Bronchial epithelial cell (primary cell): ENCODE results near the gene KIAA1671. TPM values are rescaled to one million over a fixed set of nuclear protein-coding genes. Genes with fewer than 3 reads are reported as not detected.
A peak's percentile ranks its signal among the peaks of the same experiment; 100 is the strongest.

Source experiments
- DNase-seq: peaks from one replicate; pipeline ENCODE4 v3.0.0-alpha.2; 2010; ENCODE audit warnings: low read depth
- FAIRE-seq: peaks from 2 replicates; lab custom pipeline; 2011; peaks lifted over from hg19 to GRCh38; lab: Jason Lieb, UNC
- H3K27me3 ChIP-seq: 2 replicates; pipeline ENCODE4 v1.5.1; 2011; ENCODE audit warnings: low read length; ENCODE audit not compliant: control insufficient read depth, insufficient read depth
- H3K36me3 ChIP-seq: 2 replicates; pipeline ENCODE4 v1.5.1; 2011; ENCODE audit warnings: low read length; ENCODE audit not compliant: control insufficient read depth, insufficient read depth
- H3K4me3 ChIP-seq: 2 replicates; pipeline ENCODE4 v1.5.1; 2011; ENCODE audit warnings: mild to moderate bottlenecking, low read depth, low read length, control low read depth
- total RNA-seq: library from RNA; depleted of rRNA; stranded (reverse); fragments of >200 nt; gene quantifications from 2 replicates; pipeline ENCODE4 v1.2.1, GENCODE V29; 2014
- TF ChIP-seq, protein P1 (sequence below): IDR thresholded peaks from 2 replicates; pipeline ENCODE4 v1.5.1; 2011; ENCODE audit warnings: mild to moderate bottlenecking, moderate library complexity, low read length, control low read depth, inconsistent platforms; ENCODE audit not compliant: insufficient read depth, severe bottlenecking

The KIAA1671 gene
- total RNA-seq, 1 donor from 2014 or later = 14.7 TPM

DNA sequence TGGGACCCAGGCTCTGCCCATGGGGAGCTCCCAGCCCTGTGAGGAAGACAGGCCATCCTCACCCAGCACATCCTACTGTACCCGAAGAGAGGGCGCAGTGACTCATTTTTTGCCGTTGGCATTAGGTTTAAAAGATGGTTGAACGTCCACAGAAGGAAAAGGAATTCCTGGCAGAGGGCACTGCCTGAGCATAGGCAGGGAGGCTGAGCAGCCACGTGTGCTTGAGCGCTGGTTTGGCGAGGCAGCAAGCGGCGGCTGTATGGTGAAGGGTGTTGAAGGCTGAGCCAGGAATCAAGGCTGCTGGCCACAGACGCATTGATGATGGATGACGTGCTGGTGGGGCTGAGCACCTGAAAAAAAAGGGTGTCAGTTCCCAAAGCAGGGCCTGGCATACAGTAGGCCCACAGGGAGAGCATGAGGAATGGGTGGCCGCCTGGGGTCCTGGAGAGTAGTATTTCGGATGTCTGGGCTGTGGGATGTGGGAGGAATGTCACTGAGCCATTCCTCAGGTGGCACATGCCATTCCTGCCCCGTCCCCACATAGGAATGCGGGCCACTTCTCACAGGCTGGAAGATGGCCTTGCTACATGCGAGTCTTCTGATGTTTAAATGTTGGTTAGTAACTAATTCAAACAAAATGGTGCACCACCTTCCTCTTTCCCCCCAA lies 112.5 kb downstream of the KIAA1671 start:
- H3K36me3 ChIP-seq = peaks cover 1% of the 10 kb centered on the region
- no peak overlapping the region for H3K4me3 ChIP-seq
- TF ChIP-seq, protein P1, sequence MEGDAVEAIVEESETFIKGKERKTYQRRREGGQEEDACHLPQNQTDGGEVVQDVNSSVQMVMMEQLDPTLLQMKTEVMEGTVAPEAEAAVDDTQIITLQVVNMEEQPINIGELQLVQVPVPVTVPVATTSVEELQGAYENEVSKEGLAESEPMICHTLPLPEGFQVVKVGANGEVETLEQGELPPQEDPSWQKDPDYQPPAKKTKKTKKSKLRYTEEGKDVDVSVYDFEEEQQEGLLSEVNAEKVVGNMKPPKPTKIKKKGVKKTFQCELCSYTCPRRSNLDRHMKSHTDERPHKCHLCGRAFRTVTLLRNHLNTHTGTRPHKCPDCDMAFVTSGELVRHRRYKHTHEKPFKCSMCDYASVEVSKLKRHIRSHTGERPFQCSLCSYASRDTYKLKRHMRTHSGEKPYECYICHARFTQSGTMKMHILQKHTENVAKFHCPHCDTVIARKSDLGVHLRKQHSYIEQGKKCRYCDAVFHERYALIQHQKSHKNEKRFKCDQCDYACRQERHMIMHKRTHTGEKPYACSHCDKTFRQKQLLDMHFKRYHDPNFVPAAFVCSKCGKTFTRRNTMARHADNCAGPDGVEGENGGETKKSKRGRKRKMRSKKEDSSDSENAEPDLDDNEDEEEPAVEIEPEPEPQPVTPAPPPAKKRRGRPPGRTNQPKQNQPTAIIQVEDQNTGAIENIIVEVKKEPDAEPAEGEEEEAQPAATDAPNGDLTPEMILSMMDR = no peak
- DNase-seq = peak; percentile 46
- H3K27me3 ChIP-seq = no peaks in the 10 kb centered on the region
- peak; percentile 92 for FAIRE-seq

DNA sequence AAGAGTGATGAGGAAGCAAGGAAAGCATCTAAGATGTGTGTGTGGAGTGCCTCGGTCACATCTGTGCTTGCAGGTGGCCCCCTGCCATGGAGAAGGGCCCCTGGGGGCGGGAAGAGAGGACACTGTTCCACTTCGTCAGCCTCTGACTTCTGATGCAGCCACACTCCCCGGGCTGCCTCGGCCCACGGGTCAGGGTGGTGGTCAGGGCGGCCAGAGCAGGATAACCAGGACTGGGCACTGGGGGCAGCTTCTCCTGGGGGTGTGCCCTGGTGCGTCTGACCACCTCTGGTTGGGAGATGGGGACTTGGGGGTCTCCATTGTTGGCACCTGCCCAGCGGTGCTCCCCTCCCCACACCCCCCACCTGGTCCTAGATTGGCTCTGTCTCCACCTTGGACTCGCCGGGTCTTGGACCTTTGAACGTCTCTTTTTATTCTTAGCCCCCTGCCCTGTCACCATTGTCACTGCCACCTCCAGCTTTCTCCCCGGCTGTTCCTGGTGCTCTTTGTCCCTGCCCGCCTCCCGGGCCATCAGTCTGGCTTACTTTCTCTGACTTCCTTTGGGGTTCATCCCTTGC lies 114.4 kb downstream of the KIAA1671 start:
- no peak for FAIRE-seq
- no peaks in the 10 kb centered on the region for H3K27me3 ChIP-seq

DNA sequence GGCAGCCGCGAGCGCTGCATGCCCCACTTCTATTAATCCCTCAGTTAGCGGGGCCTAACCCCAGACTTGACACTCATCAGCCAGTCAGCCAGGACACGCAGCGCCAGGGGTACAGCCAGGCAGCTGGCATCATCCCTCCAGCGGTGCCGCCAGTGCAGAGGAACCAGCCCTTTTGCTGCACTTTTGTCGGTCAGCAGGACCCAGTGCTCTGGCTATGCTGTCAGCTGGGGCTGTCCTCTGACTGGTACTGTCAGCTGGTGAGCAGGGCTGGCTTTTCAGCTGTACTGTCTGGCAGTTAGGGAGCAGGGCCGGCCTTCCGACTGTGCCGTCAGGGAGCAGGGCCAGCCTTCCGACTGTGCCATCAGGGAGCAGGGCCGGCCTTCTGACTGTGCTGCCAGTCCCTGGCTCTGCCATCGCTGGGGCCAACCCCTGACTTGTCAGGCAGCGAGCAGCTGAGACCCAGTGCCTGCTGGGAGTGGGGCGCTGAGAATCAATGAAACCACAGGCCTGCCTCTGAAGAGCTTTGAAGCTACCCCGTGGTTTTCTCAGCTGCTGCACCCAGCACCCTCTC lies 115.4 kb downstream of the KIAA1671 start:
- DNase-seq (no peak), FAIRE-seq (no peak)
- TF ChIP-seq, protein P1 = no peak
- Histone ChIP-seq H3K36me3 (peaks cover 5% of the 10 kb centered on the region), H3K27me3 (no peaks in the 10 kb centered on the region), H3K4me3 (no peak overlapping the region)

More for the DNA sequence above, 114.4 kb downstream of the KIAA1671 start:
- DNase-seq = no peak
- Histone ChIP-seq H3K36me3 (peaks cover 1% of the 10 kb centered on the region), H3K4me3 (no peak overlapping the region)
- TF ChIP-seq, protein P1 = no peak

DNA sequence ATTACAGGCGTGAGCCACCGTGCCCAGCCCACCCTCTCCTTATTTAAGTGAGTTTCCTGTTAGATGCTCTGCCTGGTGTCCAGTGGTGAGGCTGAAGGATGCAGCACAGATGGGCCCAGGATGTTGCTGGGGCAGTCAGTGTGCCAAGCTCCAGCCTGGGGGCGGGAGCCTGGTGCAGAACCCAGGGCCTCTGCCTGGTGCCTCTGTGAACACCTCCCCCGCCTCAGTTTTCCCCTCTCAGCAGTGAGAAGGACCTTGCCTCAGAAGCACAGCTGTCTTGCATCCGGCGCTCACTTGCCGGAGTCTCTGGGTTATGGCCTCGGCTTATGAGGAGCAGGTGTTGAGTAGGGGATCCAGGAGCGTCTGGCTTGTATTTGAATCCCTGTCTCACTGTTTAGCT lies 116.2 kb downstream of the KIAA1671 start:
- TF ChIP-seq, protein P1 = no peak
- DNase-seq (no peak), FAIRE-seq (no peak)
- no peaks in the 10 kb centered on the region for H3K27me3 ChIP-seq
- no peak overlapping the region for H3K4me3 ChIP-seq
- H3K36me3 ChIP-seq = peaks cover 6% of the 10 kb centered on the region

DNA sequence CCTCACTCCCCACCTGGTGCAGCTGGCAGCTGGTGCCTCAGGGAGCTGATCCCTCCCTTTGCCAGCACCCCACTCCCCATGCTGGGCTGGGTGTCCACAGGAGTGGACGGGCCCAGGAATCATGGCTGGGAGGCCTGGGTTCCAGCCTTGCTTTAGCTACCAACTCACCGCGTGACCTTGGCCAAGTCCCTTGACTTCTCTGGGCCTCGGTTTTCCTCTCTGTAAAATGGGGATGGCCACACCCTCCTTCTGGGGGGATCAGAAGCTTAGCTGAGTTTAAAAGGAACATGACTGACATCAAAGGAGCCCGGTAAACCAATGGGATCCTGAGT lies 116.9 kb downstream of the KIAA1671 start:
- H3K36me3 ChIP-seq = peaks cover 6% of the 10 kb centered on the region
- H3K4me3 ChIP-seq = no peak overlapping the region
- no peaks in the 10 kb centered on the region for H3K27me3 ChIP-seq
- TF ChIP-seq, protein P1 = no peak
- no peak for FAIRE-seq
- no peak for DNase-seq
